AG04449 (cell line): ENCODE results near the gene LPIN1.

Source experiments
- CTCF ChIA-PET: fragments of 350-600 bp; formaldehyde crosslinking; extraction: SDS; loops from one replicate; lab custom pipeline; 2021; ENCODE audit warnings: antibody characterized with exemption; lab: Yijun Ruan, JAX
- POLR2A ChIA-PET: fragments of 400-600, 350-600 bp; formaldehyde crosslinking; extraction: SDS; loops from one replicate; lab custom pipeline; 2020; ENCODE audit warnings: antibody characterized with exemption, inconsistent platforms; lab: Yijun Ruan, JAX
- DNase-seq: peaks from one replicate; pipeline ENCODE4 v3.0.0-alpha.2; 2010; ENCODE audit warnings: low read depth, low spot score
- H3K4me3 ChIP-seq: 2 replicates; pipeline ENCODE4 v1.5.1; 2011; ENCODE audit warnings: low read depth, mild to moderate bottlenecking, control low read depth, low read length
- CTCF ChIP-seq: IDR thresholded peaks from one replicate; pipeline ENCODE4 v1.5.1; 2011; ENCODE audit warnings: mild to moderate bottlenecking, moderate library complexity, low read length, control low read depth, inconsistent platforms; ENCODE audit not compliant: insufficient read depth; ENCODE audit errors: missing control alignments

Gene LPIN1

GRCh38 chr2:11762799-11763461 is 16.5 kb downstream of the LPIN1 start:
- TF ChIP-seq CTCF = no peak
- CTCF ChIA-PET = interaction anchor here (0.9 to 8.7 kb wide), 4 partner anchors 8 to 24 kb away, joined by 3 to 110 read pairs (median 4); no protein-coding TSS in a partner anchor
- POLR2A ChIA-PET = no interaction called here
- DNase-seq = no peak
- no peak overlapping the region for H3K4me3 ChIP-seq

GRCh38 chr2:11764359-11764758 is 17.9 kb downstream of the LPIN1 start:
- CTCF ChIA-PET = interaction anchor here (1.4 to 8.7 kb wide), 2 partner anchors 17 to 26 kb away, joined by 3 to 110 read pairs; no protein-coding TSS in a partner anchor
- TF ChIP-seq CTCF = no peak
- DNase-seq = no peak
- no peak overlapping the region for H3K4me3 ChIP-seq
- POLR2A ChIA-PET = no interaction called here

- CTCF ChIA-PET = interaction anchor here (0.9 to 8.7 kb wide), 4 partner anchors 9 to 72 kb away, joined by 5 to 110 read pairs (median 8); no protein-coding TSS in a partner anchor
- no peak overlapping the region for H3K4me3 ChIP-seq
- POLR2A ChIA-PET = no interaction called here
- no peak for TF ChIP-seq CTCF
- no peak for DNase-seq
Measured at GRCh38 chr2:11764920-11765319, 18.5 kb downstream of the LPIN1 start.

- ChIA-PET POLR2A (no interaction called here), CTCF (interaction anchor here (0.8 to 8.7 kb wide), 5 partner anchors 9 to 73 kb away, joined by 3 to 110 read pairs (median 6); no protein-coding TSS in a partner anchor)
- TF ChIP-seq CTCF = no peak
- no peak overlapping the region for H3K4me3 ChIP-seq
- DNase-seq = no peak
Measured at GRCh38 chr2:11765501-11765900, 19.1 kb downstream of the LPIN1 start.

- no peak overlapping the region for H3K4me3 ChIP-seq
Measured at GRCh38 chr2:11766016-11766415, 19.6 kb downstream of the LPIN1 start.

More at GRCh38 chr2:11766016-11766415, 19.6 kb downstream of the LPIN1 start:
- POLR2A ChIA-PET = no interaction called here
- no peak for DNase-seq
- no peak for TF ChIP-seq CTCF
- CTCF ChIA-PET = interaction anchor here (0.8 to 8.7 kb wide), 6 partner anchors 7 to 73 kb away, joined by 3 to 110 read pairs (median 6); no protein-coding TSS in a partner anchor
